GM18858 (cell line): ENCODE results near the gene DHX57.
"Not testable (repeated sequence)": the region's sequence is repeated elsewhere in the genome, so short reads cannot be mapped to it uniquely, and the experiment has no call there.

ENCODE experiments used
- ATAC-seq: cut with Tn5 transposase; IDR thresholded peaks from one replicate; pipeline ENCODE4 v1.9.1; 2021; ENCODE audit not compliant: unreplicated experiment

Gene DHX57

DNA sequence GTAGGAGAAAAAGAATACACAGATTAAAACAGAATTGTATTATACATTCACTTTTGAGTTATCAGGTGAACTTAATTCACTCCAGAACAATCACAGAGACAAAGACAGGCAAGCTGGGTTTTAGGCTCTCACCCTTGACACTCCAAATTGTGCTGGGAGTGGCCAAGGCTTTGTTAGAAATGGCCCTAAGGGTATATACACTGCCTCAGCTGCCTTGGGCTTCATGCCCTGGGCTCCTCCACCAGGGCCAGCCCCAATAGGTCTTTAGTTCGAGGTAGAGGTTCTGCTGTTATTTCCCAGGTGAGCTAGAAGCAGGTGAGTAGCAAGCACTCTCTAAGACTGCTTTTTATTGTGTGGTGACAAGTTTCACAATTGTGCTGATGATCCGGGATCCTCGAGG, 77.8 kb downstream of the DHX57 start:
- no peak for ATAC-seq

- ATAC-seq = no peak
Observed at GRCh38 chr2:38797250-38797676, 78.5 kb downstream of the DHX57 start.

- ATAC-seq = not testable (repeated sequence)
Observed at GRCh38 chr2:38795016-38795415, 80.7 kb downstream of the DHX57 start.

DNA sequence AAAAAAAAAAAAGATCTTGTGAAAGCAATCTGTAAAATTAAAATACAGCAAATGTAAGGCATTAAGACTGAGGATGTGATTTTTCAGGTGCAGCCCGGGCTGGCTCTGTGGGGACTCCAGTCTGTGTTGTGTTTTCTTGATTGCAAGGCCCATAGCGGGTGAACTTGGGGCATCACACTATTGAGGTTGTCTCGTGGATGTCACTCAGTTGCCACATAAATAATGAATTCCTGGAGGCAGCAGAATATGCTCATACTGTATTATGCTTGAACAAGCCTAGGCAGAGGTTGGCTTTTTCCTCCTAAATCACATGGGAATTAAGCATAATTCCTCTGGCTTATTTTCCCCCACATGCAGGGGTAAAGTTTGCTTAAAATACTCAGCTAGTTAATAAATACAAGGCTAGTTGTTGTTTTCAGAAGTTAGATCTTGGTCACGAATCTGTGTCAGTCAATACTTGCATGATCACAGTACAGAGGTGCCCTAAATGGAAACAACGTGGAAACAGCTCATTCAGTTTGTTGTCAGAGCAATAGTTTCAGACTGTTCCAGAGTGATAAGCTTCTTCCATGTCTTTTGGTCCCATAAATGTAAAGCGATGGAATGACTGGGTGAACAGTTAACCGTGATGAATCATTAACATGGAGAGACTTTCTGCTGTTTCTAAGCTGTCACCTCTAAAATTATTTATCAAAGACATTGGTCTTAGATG, 81.3 kb downstream of the DHX57 start:
- no peak for ATAC-seq

DNA sequence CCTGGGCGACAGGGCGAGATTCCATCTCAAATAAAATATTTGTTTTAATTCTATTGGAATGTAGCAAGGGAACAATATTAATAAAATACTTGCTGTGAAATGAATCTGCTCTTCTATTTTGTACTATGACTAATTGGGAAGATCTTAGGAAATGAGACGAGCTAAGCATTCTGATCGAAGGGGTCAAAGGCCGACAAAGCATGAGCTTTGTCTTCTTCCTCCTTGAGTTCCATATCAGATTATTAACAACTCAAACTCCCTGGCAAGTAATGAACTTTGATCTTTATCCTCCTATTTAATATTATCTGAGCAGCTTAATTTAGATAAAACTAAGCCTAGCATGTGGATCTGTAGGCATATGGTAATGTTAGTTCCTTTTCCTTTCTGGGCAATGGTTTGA, 82.2 kb downstream of the DHX57 start:
- no peak for ATAC-seq

GRCh38 chr2:38792751-38793150, 83.0 kb downstream of the DHX57 start:
- ATAC-seq = no peak

- not testable (repeated sequence) for ATAC-seq
Observed at GRCh38 chr2:38792321-38792720, 83.4 kb downstream of the DHX57 start.

GRCh38 chr2:38791744-38792143, 84.0 kb downstream of the DHX57 start:
- ATAC-seq = no peak

DNA sequence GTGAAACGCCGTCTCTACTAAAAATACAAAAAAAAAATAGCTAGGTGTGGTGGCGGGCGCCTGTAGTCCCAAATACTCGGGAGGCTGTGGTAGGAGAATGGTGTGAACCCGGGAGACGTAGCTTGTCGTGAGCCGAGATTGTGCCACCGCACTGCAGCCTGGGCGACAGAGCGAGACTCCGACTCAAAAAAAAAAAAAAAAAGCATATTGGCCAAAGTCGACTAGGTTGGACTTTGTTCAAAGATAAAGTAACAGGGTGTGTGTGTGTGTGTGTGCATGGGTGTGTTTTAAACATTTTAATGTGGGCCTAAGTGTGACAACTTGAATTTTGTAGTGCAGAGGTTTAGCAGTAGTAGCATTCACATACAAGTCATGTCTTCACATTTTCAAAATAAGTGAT, 86.0 kb downstream of the DHX57 start:
- no peak for ATAC-seq

DNA sequence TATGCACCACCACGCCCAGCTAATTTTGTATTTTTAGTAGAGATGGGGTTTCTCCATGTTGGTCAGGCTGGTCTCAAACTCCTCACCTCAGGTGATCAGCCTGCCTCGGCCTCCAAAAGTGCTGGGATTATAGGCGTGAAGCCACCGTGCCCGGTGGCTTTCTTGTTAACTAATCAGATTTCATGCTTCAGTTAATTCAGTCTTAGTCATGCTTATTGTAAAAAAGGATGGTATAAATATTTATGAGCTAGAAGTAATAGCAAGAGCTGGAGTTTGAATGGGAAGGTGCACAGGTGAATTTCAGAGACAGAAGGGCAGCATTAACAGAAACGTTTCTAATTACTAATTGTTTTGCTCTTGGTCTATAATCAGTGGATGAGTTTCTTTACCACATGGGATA, 87.4 kb downstream of the DHX57 start:
- no peak for ATAC-seq

GRCh38 chr2:38783586-38783985, 92.1 kb downstream of the DHX57 start:
- ATAC-seq = no peak

GRCh38 chr2:38778687-38779082, 97.0 kb downstream of the DHX57 start:
- ATAC-seq = no peak

- ATAC-seq = no peak
Observed at GRCh38 chr2:38776531-38776930, 99.2 kb downstream of the DHX57 start.

GRCh38 chr2:38775921-38776225, 99.9 kb downstream of the DHX57 start:
- no peak for ATAC-seq

- ATAC-seq = no peak
Observed at GRCh38 chr2:38775097-38775920, 100.4 kb downstream of the DHX57 start.

GRCh38 chr2:38771632-38772031, 104.1 kb downstream of the DHX57 start:
- ATAC-seq = no peak

GRCh38 chr2:38765551-38765950, 110.2 kb downstream of the DHX57 start:
- no peak for ATAC-seq

GRCh38 chr2:38765149-38765548, 110.6 kb downstream of the DHX57 start:
- ATAC-seq = no peak

DNA sequence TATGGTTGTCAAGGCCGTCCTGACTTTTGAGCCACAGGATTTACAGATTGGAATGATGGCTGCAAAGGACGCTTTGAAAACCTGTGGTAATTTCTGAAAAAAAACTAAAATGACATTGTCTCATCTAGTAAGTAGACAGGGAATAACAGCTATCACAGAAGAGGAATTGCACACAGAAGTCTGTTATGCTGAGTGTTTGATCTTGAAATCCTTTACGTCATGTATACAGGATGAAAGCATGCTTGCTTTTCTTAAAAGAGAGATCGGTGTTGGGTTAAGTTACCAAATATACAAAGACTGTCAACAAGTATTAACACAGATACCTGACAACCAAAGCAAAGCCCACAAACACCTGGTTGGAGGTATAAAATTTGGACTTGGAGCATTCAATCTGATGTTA, 112.0 kb downstream of the DHX57 start:
- no peak for ATAC-seq

DNA sequence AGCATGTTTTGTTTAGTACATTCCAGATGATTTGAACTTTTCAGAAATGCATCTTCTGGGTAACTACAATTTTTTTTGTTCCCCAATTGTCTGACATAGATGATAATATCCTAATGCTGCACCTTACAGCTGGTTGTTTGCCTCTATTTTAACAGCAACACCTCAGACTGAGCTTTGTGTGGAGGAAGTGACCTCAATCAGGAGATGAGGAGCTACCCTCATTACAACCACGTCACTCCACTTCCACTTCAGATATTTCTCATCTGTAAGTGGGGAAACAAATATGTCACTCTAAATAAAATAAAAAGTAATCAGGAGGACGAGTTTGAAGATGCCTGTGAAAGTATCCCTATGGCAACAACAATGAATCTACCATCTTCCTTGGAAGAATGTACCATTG, 112.5 kb downstream of the DHX57 start:
- no peak for ATAC-seq

GRCh38 chr2:38755891-38756290, 119.8 kb downstream of the DHX57 start:
- not testable (repeated sequence) for ATAC-seq

DNA sequence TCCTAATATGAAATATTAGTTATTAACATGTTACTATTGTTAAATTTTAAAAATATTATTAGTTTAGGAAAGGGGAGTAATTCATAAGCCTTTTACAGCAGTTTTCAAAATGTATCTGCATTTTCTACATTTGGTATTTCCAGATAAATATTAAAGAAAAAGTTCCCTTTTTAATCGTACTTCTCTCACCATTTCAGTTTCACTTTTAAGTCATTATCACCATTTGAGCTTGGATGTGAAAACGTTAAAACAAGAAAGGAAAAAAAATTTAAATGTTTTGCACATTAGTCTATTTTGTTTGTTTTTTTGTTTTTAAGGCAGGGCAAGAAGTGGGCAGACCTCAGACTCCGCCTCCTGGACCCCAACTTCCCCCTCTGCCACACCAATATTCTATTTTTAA, 121.2 kb downstream of the DHX57 start:
- ATAC-seq = no peak

DNA sequence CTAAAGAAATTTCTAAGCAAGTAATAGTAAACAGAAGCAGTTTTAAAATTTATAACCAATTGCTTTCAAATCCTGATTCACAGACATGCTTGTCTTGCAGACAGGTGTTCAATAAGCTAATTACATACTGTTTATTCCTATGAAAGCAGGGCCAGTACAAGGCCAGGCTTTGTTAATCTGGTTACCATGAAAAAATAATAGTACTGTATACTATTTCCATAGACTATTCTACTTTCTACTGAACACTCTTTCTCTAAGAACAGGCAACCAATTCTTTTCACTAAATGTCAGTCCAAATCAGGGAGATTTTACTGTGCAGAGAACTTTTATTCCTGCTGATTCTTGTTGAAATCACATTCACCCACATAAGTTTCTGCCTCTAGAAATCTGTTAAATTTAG, 121.7 kb downstream of the DHX57 start:
- ATAC-seq = no peak
